Lower leg skin (tissue), 4 donors: ENCODE data around the gene SOX21. TPM values are rescaled to one million over a fixed set of nuclear protein-coding genes. Genes with fewer than 3 reads are reported as not detected.
"Not testable (repeated sequence)": the region's sequence is repeated elsewhere in the genome, so short reads cannot be mapped to it uniquely, and the experiment has no call there.

ENCODE experiments used
- DNase-seq, 2 donors: peaks; one replicate each; pipeline ENCODE4 v3.0.0-alpha.2; 2019; ENCODE audit warnings: low spot score in 2 of 2
- H3K4me3 ChIP-seq: fragments of 200-600 bp; sonication (generic); 2 replicates; pipeline ENCODE4 v1.5.1; 2017; ENCODE audit warnings: mild to moderate bottlenecking, low read depth; ENCODE audit not compliant: poor library complexity, severe bottlenecking
- CTCF ChIP-seq, 3 donors: fragments of 450-650 bp; IDR thresholded peaks; one replicate each; pipeline ENCODE4 v1.5.1; 2016; ENCODE audit warnings: antibody characterized with exemption in 3 of 3, mild to moderate bottlenecking in 3 of 3, moderate library complexity in 2 of 3
- POLR2A ChIP-seq, 2 donors: fragments of 450-650 bp; IDR thresholded peaks; one replicate each; pipeline ENCODE4 v1.6.1; 2016 to 2017; ENCODE audit warnings: antibody characterized with exemption in 2 of 2, mild to moderate bottlenecking in 1 of 2, moderate library complexity in 1 of 2
- WGBS, 2 donors: methylation state at CpG; one replicate each; pipeline ENCODE4 v1.1.5; 2018; 5-methylcytosine and 5-hydroxymethylcytosine counted together
- intact Hi-C: fragments of 100-400 bp; cut with DNase I; formaldehyde crosslinking; loops from one replicate; pipeline ENCODE4 v1.15.0; 2023; ENCODE audit warnings: low total_unique reads
- total RNA-seq, 4 donors: library from RNA; depleted of rRNA; stranded (reverse); fragments of >200 nt; gene quantifications; one replicate each; pipeline ENCODE4 v1.1.0, GENCODE V29; 2016

SOX21 gene
- total RNA-seq, 4 donors from 2014 or later: 20.5 to 28.0 (median 26.8) TPM

- no peak for TF ChIP-seq POLR2A (IDR thresholded peaks at IDR 0.05)
- DNase-seq: no peak
- no peak overlapping the region for H3K4me3 ChIP-seq
- intact Hi-C loops: no loop called here
- WGBS, 2 donors: 88 to 94% methylated on average over 4 of the region's 4 CpGs
Observed at GRCh38 chr13:94739235-94739634, 26.9 kb upstream of the SOX21 start.

- 93 to 96% methylated on average over 3 of the region's 3 CpGs for WGBS, 2 donors
- DNase-seq: no peak
- TF ChIP-seq POLR2A (IDR thresholded peaks at IDR 0.05) (no peak), CTCF (IDR thresholded peaks at IDR 0.05) (no peak)
- intact Hi-C loops: no loop called here
- H3K4me3 ChIP-seq: no peak overlapping the region
Observed at GRCh38 chr13:94731028-94731427, 18.7 kb upstream of the SOX21 start.

GRCh38 chr13:94729941-94730340, 17.6 kb upstream of the SOX21 start:
- H3K4me3 ChIP-seq, DNase-seq, intact Hi-C loops: not testable (repeated sequence)
- WGBS, 2 donors: 89 to 93% methylated on average over 1 of the region's 1 CpG

- TF ChIP-seq POLR2A (IDR thresholded peaks at IDR 0.05): no peak
- no peak for TF ChIP-seq CTCF (IDR thresholded peaks at IDR 0.05)
- no peak overlapping the region for H3K4me3 ChIP-seq
- no peak for DNase-seq
- 83 to 94% methylated on average over 1 of the region's 1 CpG for WGBS, 2 donors
- intact Hi-C loops: no loop called here
Observed at GRCh38 chr13:94726425-94726824, 14.1 kb upstream of the SOX21 start.

- intact Hi-C loops: no loop called here
- TF ChIP-seq CTCF (IDR thresholded peaks at IDR 0.05) (no peak), POLR2A (IDR thresholded peaks at IDR 0.05) (no peak)
- 59 to 67% methylated on average over 9 of the region's 9 CpGs for WGBS, 2 donors
- DNase-seq: no peak
- no peak overlapping the region for H3K4me3 ChIP-seq
Observed at GRCh38 chr13:94722609-94723345, 10.4 kb upstream of the SOX21 start.

- intact Hi-C loops: loop anchor here (10.0 kb wide), 1 partner anchor 436 kb away; no protein-coding TSS in a partner anchor
- DNase-seq, H3K4me3 ChIP-seq: not testable (repeated sequence)
- WGBS, 2 donors: 95 to 100% methylated on average over 1 of the region's 1 CpG
Observed at GRCh38 chr13:94718697-94719096, 6.4 kb upstream of the SOX21 start.

GRCh38 chr13:94717916-94718315, 5.6 kb upstream of the SOX21 start:
- no peak overlapping the region for H3K4me3 ChIP-seq
- TF ChIP-seq CTCF (IDR thresholded peaks at IDR 0.05) (no peak), POLR2A (IDR thresholded peaks at IDR 0.05) (no peak)
- intact Hi-C loops: loop anchor here (10.0 kb wide), 1 partner anchor 437 kb away; no protein-coding TSS in a partner anchor
- 75 to 82% methylated on average over 4 of the region's 4 CpGs for WGBS, 2 donors
- no peak for DNase-seq
